Left forelimb (tissue), 1 donor: ENCODE data around the gene KLHL7.
"Not testable (repeated sequence)": the region's sequence is repeated elsewhere in the genome, so short reads cannot be mapped to it uniquely, and the experiment has no call there.

Experiments
- DNase-seq: peaks from one replicate; pipeline ENCODE4 v3.0.0-alpha.2; 2018; ENCODE audit warnings: low spot score

The KLHL7 gene

GRCh38 chr7:23218196-23218595, 112.6 kb downstream of the KLHL7 start:
- DNase-seq = no peak

- no peak for DNase-seq
These were observed 115.2 kb downstream of the KLHL7 start for GRCh38 chr7:23220690-23221305.

GRCh38 chr7:23222439-23223030, 117.0 kb downstream of the KLHL7 start:
- DNase-seq = no peak

- not testable (repeated sequence) for DNase-seq
These were observed 118.8 kb downstream of the KLHL7 start for GRCh38 chr7:23224364-23224763.

- no peak for DNase-seq
These were observed 121.4 kb downstream of the KLHL7 start for GRCh38 chr7:23226844-23227450.
